ENCODE measurements around the gene MED17.

MED17 gene

GRCh38 chr11:93849751-93850593 lies 65.9 kb downstream of the MED17 start:
- no peak for DNase-seq (ENCODE audit: low read depth)

GRCh38 chr11:93850594-93851018 lies 66.5 kb downstream of the MED17 start, which contains the start of gene VSTM5:
Gene VSTM5, minus strand, starts transcription at chr11:93850618. Its CDS starts 116 bp downstream, at chr11:93850502.
- DNase-seq (ENCODE audit: low read depth), result no peak

GRCh38 chr11:93852242-93852641 lies 68.2 kb downstream of the MED17 start:
- no peak for DNase-seq (ENCODE audit: low read depth)

- DNase-seq (ENCODE audit: low read depth), result no peak
Measured at GRCh38 chr11:93857413-93858120, 73.5 kb downstream of the MED17 start.

GRCh38 chr11:93858121-93858775 lies 74.2 kb downstream of the MED17 start:
- DNase-seq (ENCODE audit: low read depth), result no peak

GRCh38 chr11:93861808-93862207 lies 77.7 kb downstream of the MED17 start:
- DNase-seq (ENCODE audit: low read depth), result no peak

Measured in stimulated activated CD8-positive, alpha-beta memory T cell treated with anti-CD3 and anti-CD28 coated beads, Interleukin-12 subunit alpha, Interleukin-12 subunit beta, amount 100 ng/mL, for 4 hours (primary cell).